ENCODE data around the gene AHI1. TPM values are rescaled to one million over a fixed set of nuclear protein-coding genes. Genes with fewer than 3 reads are reported as not detected.

Gene AHI1
- total and polyA plus RNA-seq, 8 donors: 10.6 to 24.8 (median 16.5) TPM

DNA sequence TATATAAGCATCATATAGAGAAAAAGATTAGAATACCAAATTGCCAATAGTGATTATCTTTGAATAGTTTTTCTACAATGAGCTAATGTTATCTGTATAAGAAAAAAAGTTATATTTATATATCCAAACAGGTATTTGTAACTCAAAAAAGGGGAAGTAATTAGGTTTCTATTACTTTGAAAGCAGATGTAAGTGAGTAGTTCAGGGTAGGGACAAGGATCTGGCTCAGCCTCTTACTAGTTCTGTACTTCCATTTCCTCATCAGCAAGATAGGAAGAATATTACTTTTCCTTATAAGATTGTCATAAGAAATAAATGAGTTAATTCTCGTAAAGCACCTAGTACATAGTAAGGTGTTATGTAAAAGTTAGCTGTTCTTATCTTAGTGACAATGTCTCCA lies 32.2 kb downstream of the AHI1 start:
- FAIRE-seq (peak; percentile 51), ATAC-seq (no peak), DNase-seq (no peak)
- intact Hi-C loops (cut with DNase I): no loop called here
- TF ChIP-seq, protein P1, sequence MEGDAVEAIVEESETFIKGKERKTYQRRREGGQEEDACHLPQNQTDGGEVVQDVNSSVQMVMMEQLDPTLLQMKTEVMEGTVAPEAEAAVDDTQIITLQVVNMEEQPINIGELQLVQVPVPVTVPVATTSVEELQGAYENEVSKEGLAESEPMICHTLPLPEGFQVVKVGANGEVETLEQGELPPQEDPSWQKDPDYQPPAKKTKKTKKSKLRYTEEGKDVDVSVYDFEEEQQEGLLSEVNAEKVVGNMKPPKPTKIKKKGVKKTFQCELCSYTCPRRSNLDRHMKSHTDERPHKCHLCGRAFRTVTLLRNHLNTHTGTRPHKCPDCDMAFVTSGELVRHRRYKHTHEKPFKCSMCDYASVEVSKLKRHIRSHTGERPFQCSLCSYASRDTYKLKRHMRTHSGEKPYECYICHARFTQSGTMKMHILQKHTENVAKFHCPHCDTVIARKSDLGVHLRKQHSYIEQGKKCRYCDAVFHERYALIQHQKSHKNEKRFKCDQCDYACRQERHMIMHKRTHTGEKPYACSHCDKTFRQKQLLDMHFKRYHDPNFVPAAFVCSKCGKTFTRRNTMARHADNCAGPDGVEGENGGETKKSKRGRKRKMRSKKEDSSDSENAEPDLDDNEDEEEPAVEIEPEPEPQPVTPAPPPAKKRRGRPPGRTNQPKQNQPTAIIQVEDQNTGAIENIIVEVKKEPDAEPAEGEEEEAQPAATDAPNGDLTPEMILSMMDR (IDR thresholded peaks at IDR 0.05): no peak
- no peaks in the 10 kb centered on the region for H3K9me3 ChIP-seq
- H3K4me3 ChIP-seq: no peak overlapping the region
- peaks cover 0 to 10% (median 0%) of the 10 kb centered on the region in 3 donors for H3K36me3 ChIP-seq
- H3K4me1 ChIP-seq: no peaks in the 10 kb centered on the region
- H3K27me3 ChIP-seq: no peaks in the 10 kb centered on the region
- 89 to 90% methylated on average over 1 of the region's 1 CpG for WGBS, 2 donors
- no peak overlapping the region for H3K27ac ChIP-seq

DNA sequence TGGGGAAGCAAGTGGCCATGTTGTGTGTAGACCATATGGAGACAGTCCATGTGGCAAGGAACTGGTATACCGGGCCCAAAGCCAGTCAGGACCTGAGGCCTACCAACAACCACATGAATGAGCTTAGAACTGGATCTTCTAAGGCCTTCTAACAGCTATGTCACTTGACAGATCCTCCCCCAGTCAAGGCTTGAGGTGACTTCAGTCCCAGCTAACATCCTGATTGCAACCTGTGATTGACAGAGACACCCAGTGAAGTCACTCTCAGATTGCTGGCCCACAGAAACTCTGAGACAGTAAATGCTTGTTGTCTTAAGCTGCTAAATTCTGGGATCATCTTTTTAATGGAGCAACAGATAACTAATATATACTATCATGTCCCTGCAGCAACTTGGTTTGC lies 32.9 kb downstream of the AHI1 start:
- ATAC-seq (no peak), DNase-seq (no peak), FAIRE-seq (no peak)
- intact Hi-C loops (cut with DNase I): no loop called here
- TF ChIP-seq, protein P1 (IDR thresholded peaks at IDR 0.05): no peak
- H3K4me1 ChIP-seq: no peaks in the 10 kb centered on the region
- H3K9me3 ChIP-seq: no peaks in the 10 kb centered on the region
- 96 to 98% methylated on average over 1 of the region's 1 CpG for WGBS, 2 donors
- no peak overlapping the region for H3K4me3 ChIP-seq
- no peak overlapping the region for H3K27ac ChIP-seq
- H3K27me3 ChIP-seq: no peaks in the 10 kb centered on the region
- H3K36me3 ChIP-seq: peaks cover 0 to 10% (median 0%) of the 10 kb centered on the region in 3 donors

DNA sequence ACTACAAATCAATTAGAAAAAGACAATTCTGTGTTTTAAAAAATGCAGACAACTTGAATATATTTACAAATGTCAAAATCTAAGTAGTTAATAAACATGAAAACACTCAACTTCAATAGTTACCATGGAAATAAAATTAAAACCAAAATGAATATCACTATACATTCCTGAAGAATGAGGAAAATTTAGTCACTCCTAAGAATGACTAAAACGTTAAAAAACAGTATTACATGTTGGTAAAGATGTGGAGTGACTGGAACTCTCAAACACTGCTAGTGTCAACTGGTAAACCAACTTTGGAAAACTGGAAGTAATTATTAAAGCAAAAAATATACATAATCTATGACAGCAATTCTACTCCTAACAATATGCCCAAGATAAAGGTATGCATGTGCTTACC lies 36.3 kb downstream of the AHI1 start:
- FAIRE-seq (no peak), ATAC-seq (no peak), DNase-seq (no peak)
- H3K36me3 ChIP-seq: peaks cover 0 to 10% (median 0%) of the 10 kb centered on the region in 3 donors
- H3K4me3 ChIP-seq: no peak overlapping the region
- TF ChIP-seq, protein P1 (IDR thresholded peaks at IDR 0.05): no peak
- WGBS, 2 donors: 60 to 71% methylated on average over 1 of the region's 1 CpG
- H3K27me3 ChIP-seq: no peaks in the 10 kb centered on the region
- intact Hi-C loops (cut with DNase I): no loop called here
- H3K27ac ChIP-seq: no peak overlapping the region
- H3K4me1 ChIP-seq: no peaks in the 10 kb centered on the region
- no peaks in the 10 kb centered on the region for H3K9me3 ChIP-seq

DNA sequence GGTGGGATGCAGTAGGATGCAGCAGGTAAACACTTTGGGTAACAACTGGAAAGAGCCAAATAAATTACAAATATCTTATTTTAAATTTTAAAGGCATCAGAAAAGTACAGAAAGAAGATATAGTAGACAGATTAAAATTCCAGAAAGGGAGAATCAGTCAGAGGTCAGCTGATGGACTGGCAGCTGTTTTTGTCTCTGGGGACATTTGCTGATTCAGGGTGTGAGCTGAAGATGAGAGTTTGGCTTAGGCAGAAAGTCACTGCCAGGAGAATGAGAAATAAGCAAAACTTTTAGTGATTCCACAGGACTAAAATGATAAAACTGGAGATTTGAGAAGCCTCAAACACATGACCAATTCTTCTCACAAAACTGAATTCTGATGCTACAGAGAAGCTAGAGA lies 39.5 kb downstream of the AHI1 start:
- no peak overlapping the region for H3K27ac ChIP-seq
- H3K27me3 ChIP-seq: no peaks in the 10 kb centered on the region
- TF ChIP-seq, protein P1 (IDR thresholded peaks at IDR 0.05): no peak
- ATAC-seq (no peak), DNase-seq (no peak), FAIRE-seq (no peak)
- H3K4me3 ChIP-seq: no peak overlapping the region
- intact Hi-C loops (cut with DNase I): no loop called here
- H3K36me3 ChIP-seq: no peaks in the 10 kb centered on the region
- H3K4me1 ChIP-seq: peaks cover 0 to 12% (median 4%) of the 10 kb centered on the region in 3 donors
- no peaks in the 10 kb centered on the region for H3K9me3 ChIP-seq

DNA sequence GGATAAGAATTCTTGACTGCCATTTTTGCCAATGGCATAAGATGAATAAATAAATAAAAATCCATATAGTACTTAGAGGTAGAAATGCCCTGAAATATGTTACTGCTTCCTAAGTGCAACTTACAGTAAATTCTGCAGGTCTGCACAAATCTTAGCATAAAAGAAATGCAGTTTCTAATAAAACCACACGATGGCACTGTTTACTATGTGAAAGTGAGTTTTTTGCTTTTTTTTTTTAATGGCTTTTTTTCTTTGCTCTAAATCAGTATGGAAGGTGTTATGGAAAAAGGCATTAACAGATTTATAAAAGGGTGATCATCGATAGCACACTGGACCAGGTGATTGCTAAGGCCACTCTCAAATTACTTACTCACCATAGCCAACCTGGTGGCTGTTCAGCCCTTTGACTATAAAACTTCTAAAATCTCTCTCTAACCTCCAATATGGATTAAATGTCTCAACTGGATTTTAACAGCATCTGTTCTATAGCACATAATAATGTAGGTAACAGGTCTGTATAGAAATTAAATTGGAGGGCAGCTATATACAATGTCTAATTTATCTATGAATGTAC lies 45.8 kb downstream of the AHI1 start:
- DNase-seq (no peak), ATAC-seq (peak in 3 of 4 donors; percentile 61 to 75 (median 62)), FAIRE-seq (peak; percentile 69)
- Histone ChIP-seq H3K36me3 (peaks cover 0 to 2% (median 0%) of the 10 kb centered on the region in 3 donors), H3K9me3 (no peaks in the 10 kb centered on the region), H3K4me3 (no peak overlapping the region), H3K4me1 (peaks cover 0 to 12% (median 4%) of the 10 kb centered on the region in 3 donors), H3K27ac (no peak overlapping the region), H3K27me3 (no peaks in the 10 kb centered on the region)
- TF ChIP-seq, protein P1 (IDR thresholded peaks at IDR 0.05): peak; percentile 32 to 66 (median 41)
- 3 to 4% methylated on average over 2 of the region's 2 CpGs for WGBS, 2 donors
- intact Hi-C loops (cut with DNase I): no loop called here
